GM18870 (cell line): ENCODE measurements around the gene GPSM3.
"Not testable (repeated sequence)": the region's sequence is repeated elsewhere in the genome, so short reads cannot be mapped to it uniquely, and the experiment has no call there.

Experiments used
- ATAC-seq: cut with Tn5 transposase; IDR thresholded peaks from one replicate; pipeline ENCODE4 v1.9.1; 2021; ENCODE audit warnings: moderate library complexity; ENCODE audit not compliant: unreplicated experiment

The GPSM3 gene

GRCh38 chr6:32203426-32204267 lies 11.2 kb upstream of the GPSM3 start:
- ATAC-seq = no peak

GRCh38 chr6:32202186-32202585 lies 9.7 kb upstream of the GPSM3 start:
- ATAC-seq = no peak

GRCh38 chr6:32200711-32201475 lies 8.4 kb upstream of the GPSM3 start:
- ATAC-seq = no peak

- no peak for ATAC-seq
Observed at GRCh38 chr6:32198866-32199265, 6.4 kb upstream of the GPSM3 start.

- no peak for ATAC-seq
Observed at GRCh38 chr6:32198345-32198696, 5.9 kb upstream of the GPSM3 start.

GRCh38 chr6:32196682-32197616 lies 4.5 kb upstream of the GPSM3 start:
- ATAC-seq = no peak

- peak; percentile 12 for ATAC-seq
Observed at GRCh38 chr6:32195902-32196681, 3.6 kb upstream of the GPSM3 start.

- ATAC-seq = peak; percentile 64
Observed at GRCh38 chr6:32195652-32195901, 3.1 kb upstream of the GPSM3 start.

- no peak for ATAC-seq
Observed at GRCh38 chr6:32194825-32195651, 2.6 kb upstream of the GPSM3 start.

- no peak for ATAC-seq
Observed at GRCh38 chr6:32194388-32194787, 1.9 kb upstream of the GPSM3 start.

GRCh38 chr6:32193096-32193495 lies 653 bp upstream of the GPSM3 start:
- not testable (repeated sequence) for ATAC-seq

- no peak for ATAC-seq
Observed at GRCh38 chr6:32191696-32192607, 491 bp downstream of the GPSM3 start.

GRCh38 chr6:32190911-32191677 lies 1.3 kb downstream of the GPSM3 start:
- no peak for ATAC-seq

- ATAC-seq = no peak
Observed at GRCh38 chr6:32190054-32190851, 2.2 kb downstream of the GPSM3 start, which contains the start of gene PBX2. Gene PBX2, minus strand, starts transcription at chr6:32190202. Its CDS starts 287 bp downstream, at chr6:32189915.

GRCh38 chr6:32189742-32190053 lies 2.7 kb downstream of the GPSM3 start:
- no peak for ATAC-seq

GRCh38 chr6:32189069-32189741 lies 3.2 kb downstream of the GPSM3 start:
- no peak for ATAC-seq
